ENCODE results near the gene DNAJC30. TPM values are rescaled to one million over a fixed set of nuclear protein-coding genes. Genes with fewer than 3 reads are reported as not detected.
"Not testable (repeated sequence)": the region's sequence is repeated elsewhere in the genome, so short reads cannot be mapped to it uniquely, and the experiment has no call there.

Gene DNAJC30
- total RNA-seq, 2 donors from 2014 or later = 10.6 to 11.5 TPM

DNA sequence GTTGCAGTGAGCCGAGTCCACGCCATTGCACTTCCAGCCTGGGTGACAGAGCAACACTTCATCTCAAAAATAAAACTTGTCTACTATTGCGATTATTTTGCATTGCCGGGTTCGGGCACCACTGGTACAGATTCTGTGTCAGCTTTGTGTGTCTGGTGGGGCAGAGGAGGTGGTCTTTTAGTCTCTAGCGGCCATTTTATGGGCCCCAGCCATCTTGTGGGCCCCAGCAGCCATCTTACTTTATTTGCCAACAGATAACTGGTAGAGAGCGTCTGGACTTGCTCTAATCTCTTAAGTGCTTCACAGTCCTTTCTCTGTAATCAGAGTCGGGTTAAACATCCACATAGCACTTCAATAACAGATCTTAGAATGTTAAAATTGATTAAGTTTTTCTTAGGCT, 5.0 kb upstream of the DNAJC30 start:
- no peak overlapping the region for H3K27ac Mint-ChIP-seq
- H3K4me1 Mint-ChIP-seq = peaks cover 20% of the 10 kb centered on the region
- H3K36me3 Mint-ChIP-seq (ENCODE audit: low read depth) = peaks cover 20% of the 10 kb centered on the region
- DNase-seq (no peak), ATAC-seq (no peak)
- no peaks in the 10 kb centered on the region for H3K27me3 Mint-ChIP-seq
- no peaks in the 10 kb centered on the region for H3K9me3 ChIP-seq (ENCODE audit: control insufficient read depth, low read length, poor library complexity, severe bottlenecking)
- no peak overlapping the region for H3K4me3 Mint-ChIP-seq

DNA sequence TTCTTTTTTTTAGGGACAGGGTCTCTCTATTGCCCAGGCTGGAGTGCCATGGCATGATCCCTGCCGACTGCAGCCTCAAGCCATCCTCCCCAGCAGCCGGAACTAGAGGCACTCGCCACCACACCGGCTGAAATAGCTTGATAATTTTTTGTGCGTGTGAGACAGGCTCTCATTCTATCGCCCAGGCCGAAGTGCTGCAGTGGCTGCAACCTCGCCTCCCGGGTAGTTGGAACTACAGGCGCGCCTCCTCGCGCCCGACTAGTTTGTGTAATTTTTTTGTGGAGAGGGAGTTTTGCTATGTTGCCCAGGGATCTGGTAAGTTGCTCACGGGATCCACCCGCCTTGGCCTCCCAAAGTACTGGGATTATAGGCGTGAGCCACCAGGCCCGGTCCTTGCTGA, 2.1 kb upstream of the DNAJC30 start:
- H3K4me1 Mint-ChIP-seq = peaks cover 27% of the 10 kb centered on the region
- no peaks in the 10 kb centered on the region for H3K27me3 Mint-ChIP-seq

GRCh38 chr7:73683788-73684693, 788 bp upstream of the DNAJC30 start:
- Mint-ChIP-seq H3K4me3 (peak overlapping the region; percentile 99), H3K36me3 (ENCODE audit: low read depth) (peaks cover 6% of the 10 kb centered on the region), H3K27ac (peak overlapping the region; percentile 95), H3K27me3 (no peaks in the 10 kb centered on the region), H3K4me1 (peaks cover 21% of the 10 kb centered on the region)
- no peaks in the 10 kb centered on the region for H3K9me3 ChIP-seq (ENCODE audit: control insufficient read depth, low read length, poor library complexity, severe bottlenecking)
- ATAC-seq (peak; percentile 23), DNase-seq (no peak)

More for the DNA sequence above, 2.1 kb upstream of the DNAJC30 start:
- DNase-seq (no peak), ATAC-seq (no peak)
- H3K36me3 Mint-ChIP-seq (ENCODE audit: low read depth) = peaks cover 15% of the 10 kb centered on the region
- H3K9me3 ChIP-seq (ENCODE audit: control insufficient read depth, low read length, poor library complexity, severe bottlenecking) = no peaks in the 10 kb centered on the region
- peak overlapping the region; percentile 39 for H3K4me3 Mint-ChIP-seq
- no peak overlapping the region for H3K27ac Mint-ChIP-seq

GRCh38 chr7:73682745-73683055, 553 bp downstream of the DNAJC30 start:
- Mint-ChIP-seq H3K27ac (peak overlapping the region; percentile 95), H3K4me3 (peak overlapping the region; percentile 99), H3K4me1 (peaks cover 16% of the 10 kb centered on the region), H3K36me3 (ENCODE audit: low read depth) (peaks cover 2% of the 10 kb centered on the region), H3K27me3 (no peaks in the 10 kb centered on the region)
- DNase-seq = no peak
- H3K9me3 ChIP-seq (ENCODE audit: control insufficient read depth, low read length, poor library complexity, severe bottlenecking) = no peaks in the 10 kb centered on the region
- ATAC-seq = no peak

GRCh38 chr7:73681031-73681430, 2.2 kb downstream of the DNAJC30 start:
- H3K27ac Mint-ChIP-seq = no peak overlapping the region
- H3K4me3 Mint-ChIP-seq = peak overlapping the region; percentile 99
- H3K36me3 Mint-ChIP-seq (ENCODE audit: low read depth) = peaks cover 2% of the 10 kb centered on the region
- H3K9me3 ChIP-seq (ENCODE audit: control insufficient read depth, low read length, poor library complexity, severe bottlenecking) = no peaks in the 10 kb centered on the region
- ATAC-seq = no peak
- no peaks in the 10 kb centered on the region for H3K27me3 Mint-ChIP-seq
- DNase-seq = no peak
- peaks cover 16% of the 10 kb centered on the region for H3K4me1 Mint-ChIP-seq

- Mint-ChIP-seq H3K27ac (no peak overlapping the region), H3K4me3 (no peak overlapping the region)
- ATAC-seq = no peak
Observed at GRCh38 chr7:73680501-73680900, 2.8 kb downstream of the DNAJC30 start.

DNA sequence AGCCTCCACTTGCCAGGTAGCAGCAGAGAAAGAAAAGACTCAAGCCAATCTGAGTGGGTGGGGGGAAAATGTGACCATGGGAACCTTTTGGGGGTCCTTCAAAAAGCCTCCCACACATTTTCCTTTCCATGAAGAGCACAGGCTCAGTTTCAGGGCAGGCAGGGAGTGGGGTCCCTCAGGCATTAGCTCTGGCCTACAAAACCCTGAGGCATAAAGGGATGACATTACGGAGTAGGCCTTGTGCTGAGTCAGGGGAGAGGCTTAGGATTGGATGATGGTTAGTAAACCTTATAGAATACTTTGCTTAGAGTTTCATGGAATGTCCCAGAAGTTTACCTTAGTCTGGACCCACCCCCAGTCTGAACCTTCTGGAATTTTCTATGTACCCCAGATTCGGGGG, 3.5 kb downstream of the DNAJC30 start:
- Mint-ChIP-seq H3K36me3 (ENCODE audit: low read depth) (peaks cover 2% of the 10 kb centered on the region), H3K27ac (no peak overlapping the region), H3K4me3 (no peak overlapping the region), H3K4me1 (peaks cover 16% of the 10 kb centered on the region), H3K27me3 (no peaks in the 10 kb centered on the region)
- ATAC-seq (no peak), DNase-seq (no peak)
- no peaks in the 10 kb centered on the region for H3K9me3 ChIP-seq (ENCODE audit: control insufficient read depth, low read length, poor library complexity, severe bottlenecking)

More at GRCh38 chr7:73680501-73680900, 2.8 kb downstream of the DNAJC30 start:
- H3K36me3 Mint-ChIP-seq (ENCODE audit: low read depth) = peaks cover 2% of the 10 kb centered on the region
- H3K27me3 Mint-ChIP-seq = no peaks in the 10 kb centered on the region
- DNase-seq = no peak
- peaks cover 16% of the 10 kb centered on the region for H3K4me1 Mint-ChIP-seq
- no peaks in the 10 kb centered on the region for H3K9me3 ChIP-seq (ENCODE audit: control insufficient read depth, low read length, poor library complexity, severe bottlenecking)

DNA sequence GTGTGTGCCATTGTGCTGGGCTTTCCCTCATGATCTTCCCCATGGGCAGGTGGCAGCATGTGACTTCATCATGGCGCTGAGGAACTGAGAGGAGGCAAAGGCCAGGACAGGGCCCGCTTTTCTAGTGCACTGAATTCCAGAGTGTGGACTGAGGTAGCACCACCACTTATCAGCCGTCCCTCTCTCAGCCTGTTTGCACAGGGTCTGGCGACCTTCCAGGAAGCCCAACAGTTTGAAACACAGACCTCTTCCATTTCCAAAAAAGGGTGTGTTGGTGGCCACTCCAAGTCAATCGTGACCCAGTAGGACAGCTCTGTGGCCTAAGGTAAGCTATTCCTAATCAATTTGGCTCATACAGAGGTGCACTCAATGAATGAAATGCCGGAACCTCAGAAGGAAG, 4.4 kb downstream of the DNAJC30 start:
- Mint-ChIP-seq H3K27me3 (no peaks in the 10 kb centered on the region), H3K4me1 (peaks cover 14% of the 10 kb centered on the region), H3K4me3 (no peak overlapping the region), H3K36me3 (ENCODE audit: low read depth) (peaks cover 2% of the 10 kb centered on the region), H3K27ac (no peak overlapping the region)
- DNase-seq = no peak
- no peaks in the 10 kb centered on the region for H3K9me3 ChIP-seq (ENCODE audit: control insufficient read depth, low read length, poor library complexity, severe bottlenecking)
- ATAC-seq = no peak

- not testable (repeated sequence) for ATAC-seq; H3K36me3 Mint-ChIP-seq (ENCODE audit: low read depth); H3K27ac Mint-ChIP-seq
Observed at GRCh38 chr7:73676062-73676461, 7.2 kb downstream of the DNAJC30 start.

DNA sequence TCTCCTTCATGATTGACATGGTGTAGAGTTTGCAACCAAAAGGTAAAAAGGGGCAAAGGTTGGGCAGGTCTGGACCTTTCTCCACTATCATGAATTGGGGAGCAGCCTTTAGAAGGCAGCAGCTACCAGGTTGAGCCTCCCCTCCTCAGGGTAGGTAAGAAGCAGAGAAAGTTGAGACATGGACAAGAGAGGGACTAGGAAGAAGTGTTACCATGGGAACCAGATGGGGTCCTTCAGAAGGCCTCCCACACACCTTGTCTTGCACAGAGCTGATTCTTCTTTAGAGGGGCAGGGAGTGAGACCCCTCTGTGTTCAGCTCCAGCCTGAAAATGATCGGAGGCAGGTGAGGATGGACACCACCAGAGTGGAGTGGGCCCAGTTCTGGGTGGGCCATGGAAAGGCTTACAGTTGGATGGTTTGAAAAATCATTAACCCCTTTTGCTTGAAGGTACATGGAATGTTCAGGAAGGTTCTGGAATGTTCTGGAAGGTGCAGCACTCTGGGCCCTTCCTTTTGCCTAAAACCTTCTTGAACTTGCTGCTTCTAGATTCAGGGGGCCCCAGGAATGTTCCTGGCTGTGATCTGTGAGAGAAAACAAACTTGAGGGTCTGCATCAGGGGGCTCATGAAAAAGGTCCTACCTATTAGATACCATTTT, 8.7 kb downstream of the DNAJC30 start:
- H3K9me3 ChIP-seq (ENCODE audit: control insufficient read depth, low read length, poor library complexity, severe bottlenecking) = no peaks in the 10 kb centered on the region
- DNase-seq = no peak
- H3K27me3 Mint-ChIP-seq = peaks cover 9% of the 10 kb centered on the region
- H3K4me1 Mint-ChIP-seq = peaks cover 8% of the 10 kb centered on the region
- no peak overlapping the region for H3K27ac Mint-ChIP-seq
- no peak for ATAC-seq
- no peak overlapping the region for H3K4me3 Mint-ChIP-seq
- H3K36me3 Mint-ChIP-seq (ENCODE audit: low read depth) = no peaks in the 10 kb centered on the region

More at GRCh38 chr7:73676062-73676461, 7.2 kb downstream of the DNAJC30 start:
- H3K9me3 ChIP-seq (ENCODE audit: control insufficient read depth, low read length, poor library complexity, severe bottlenecking); DNase-seq; H3K4me3 Mint-ChIP-seq; H3K27me3 Mint-ChIP-seq: not testable (repeated sequence)
- peaks cover 14% of the 10 kb centered on the region for H3K4me1 Mint-ChIP-seq

- Mint-ChIP-seq H3K27me3 (peaks cover 20% of the 10 kb centered on the region), H3K4me3 (no peak overlapping the region), H3K36me3 (ENCODE audit: low read depth) (no peaks in the 10 kb centered on the region), H3K27ac (no peak overlapping the region), H3K4me1 (peaks cover 14% of the 10 kb centered on the region)
- DNase-seq (no peak), ATAC-seq (no peak)
- H3K9me3 ChIP-seq (ENCODE audit: control insufficient read depth, low read length, poor library complexity, severe bottlenecking) = no peaks in the 10 kb centered on the region
Observed at GRCh38 chr7:73671857-73672445, 11.3 kb downstream of the DNAJC30 start.

DNA sequence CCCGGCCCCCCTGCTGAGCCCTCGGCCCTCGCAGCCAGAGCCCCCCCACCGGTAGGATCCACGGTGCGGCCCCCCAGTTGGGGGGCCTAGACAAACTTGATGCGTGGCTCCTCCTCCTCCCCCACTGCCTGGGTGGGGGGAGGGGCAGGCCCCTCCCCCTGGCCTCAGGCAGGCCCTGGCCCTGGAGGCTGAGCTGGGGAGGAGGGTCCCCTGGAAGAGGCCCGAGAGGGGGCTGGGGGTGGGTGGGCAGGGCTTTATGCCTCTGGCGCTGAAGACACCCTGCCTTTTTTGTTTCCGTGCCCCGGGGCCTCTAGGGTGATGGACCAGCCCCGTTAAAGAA, 12.0 kb downstream of the DNAJC30 start:
- no peaks in the 10 kb centered on the region for H3K9me3 ChIP-seq (ENCODE audit: control insufficient read depth, low read length, poor library complexity, severe bottlenecking)
- ATAC-seq = no peak
- no peak for DNase-seq
- peaks cover 14% of the 10 kb centered on the region for H3K4me1 Mint-ChIP-seq
- H3K36me3 Mint-ChIP-seq (ENCODE audit: low read depth) = no peaks in the 10 kb centered on the region
- no peak overlapping the region for H3K4me3 Mint-ChIP-seq
- H3K27ac Mint-ChIP-seq = no peak overlapping the region
- peaks cover 20% of the 10 kb centered on the region for H3K27me3 Mint-ChIP-seq

DNA sequence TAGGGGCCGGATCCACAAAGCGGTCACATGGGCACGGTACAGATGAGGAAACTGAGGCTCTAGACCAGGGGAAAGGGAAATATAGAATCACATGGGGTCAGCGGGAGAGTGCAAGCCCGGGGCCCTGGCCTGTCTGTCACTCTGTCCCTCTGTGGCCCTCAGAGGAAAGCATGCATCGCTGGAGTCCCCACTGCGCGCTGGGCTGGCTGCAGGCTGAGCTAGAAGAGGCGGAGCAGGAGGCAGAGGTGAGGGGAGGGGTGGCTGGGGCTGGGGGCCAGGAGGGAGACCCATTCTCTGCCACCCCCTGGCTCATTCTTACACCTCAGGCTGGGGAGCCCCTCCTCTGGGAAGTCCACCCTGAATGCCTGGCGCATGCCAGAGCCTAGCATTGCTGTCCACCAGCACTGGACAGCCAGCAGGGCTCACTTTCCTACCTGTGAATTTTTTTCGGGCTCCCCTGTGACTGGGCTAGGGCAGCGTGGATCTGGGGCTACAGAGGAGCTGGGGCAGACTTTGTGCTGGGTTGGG, 13.3 kb downstream of the DNAJC30 start:
- Mint-ChIP-seq H3K4me1 (peaks cover 16% of the 10 kb centered on the region), H3K27ac (peak overlapping the region; percentile 27), H3K27me3 (peaks cover 31% of the 10 kb centered on the region), H3K36me3 (ENCODE audit: low read depth) (no peaks in the 10 kb centered on the region), H3K4me3 (no peak overlapping the region)
- DNase-seq (no peak), ATAC-seq (no peak)
- no peaks in the 10 kb centered on the region for H3K9me3 ChIP-seq (ENCODE audit: control insufficient read depth, low read length, poor library complexity, severe bottlenecking)

Measured in T-helper 17 cell (primary cell).